ENCODE measurements around the gene GPC6.

DNA sequence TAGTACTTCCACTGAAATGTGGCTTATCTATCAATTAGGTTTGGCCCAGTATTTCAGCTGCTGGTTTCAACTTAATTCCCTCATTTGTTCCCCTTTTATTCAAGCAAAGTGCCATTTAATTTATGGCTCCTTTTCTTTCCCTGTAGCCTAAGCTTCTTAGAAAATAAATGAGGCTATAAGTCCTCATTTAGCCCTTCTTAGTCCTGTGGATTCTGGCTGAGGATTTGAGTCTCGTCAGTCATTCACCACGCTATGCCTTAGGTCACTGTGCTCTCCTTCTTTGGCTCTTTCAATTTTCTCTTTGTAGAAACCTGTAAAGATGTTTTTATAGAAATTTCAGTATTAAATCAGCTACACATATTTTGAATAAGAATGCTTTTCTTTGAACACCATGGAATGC is 579.1 kb downstream of the GPC6 start:
- no peak for TF ChIP-seq ZNF785 (tag by site-specific recombination; IDR thresholded peaks at IDR 0.05)
- no peak for TF ChIP-seq ZNF830 (tag by site-specific recombination; IDR thresholded peaks at IDR 0.05; ENCODE audit: low read depth)
- no peak for TF ChIP-seq CTCF (tag by site-specific recombination; IDR thresholded peaks at IDR 0.05)
- no peak for TF ChIP-seq YY1 (tag by site-specific recombination; IDR thresholded peaks at IDR 0.05)
- no peak for TF ChIP-seq ZNF670 (tag by site-specific recombination; IDR thresholded peaks at IDR 0.05; ENCODE audit: low read depth)
- TF ChIP-seq ZNF768 (tag by site-specific recombination; IDR thresholded peaks at IDR 0.05): no peak
- TF ChIP-seq ZNF549 (tag by site-specific recombination; IDR thresholded peaks at IDR 0.05): no peak
- TF ChIP-seq ZNF610 (tag by site-specific recombination; IDR thresholded peaks at IDR 0.05; ENCODE audit: borderline replicate concordance): no peak
- TF ChIP-seq ZNF416 (tag by site-specific recombination; IDR thresholded peaks at IDR 0.05): no peak
- TF ChIP-seq ZNF600 (tag by site-specific recombination; IDR thresholded peaks at IDR 0.05): no peak
- no peak for TF ChIP-seq ZNF341 (tag by site-specific recombination; IDR thresholded peaks at IDR 0.05; ENCODE audit: low read depth)
- TF ChIP-seq ZSCAN16 (tag by site-specific recombination; IDR thresholded peaks at IDR 0.05): no peak
- TF ChIP-seq ZSCAN30 (tag by site-specific recombination; IDR thresholded peaks at IDR 0.05): no peak
- TF ChIP-seq, protein P1, sequence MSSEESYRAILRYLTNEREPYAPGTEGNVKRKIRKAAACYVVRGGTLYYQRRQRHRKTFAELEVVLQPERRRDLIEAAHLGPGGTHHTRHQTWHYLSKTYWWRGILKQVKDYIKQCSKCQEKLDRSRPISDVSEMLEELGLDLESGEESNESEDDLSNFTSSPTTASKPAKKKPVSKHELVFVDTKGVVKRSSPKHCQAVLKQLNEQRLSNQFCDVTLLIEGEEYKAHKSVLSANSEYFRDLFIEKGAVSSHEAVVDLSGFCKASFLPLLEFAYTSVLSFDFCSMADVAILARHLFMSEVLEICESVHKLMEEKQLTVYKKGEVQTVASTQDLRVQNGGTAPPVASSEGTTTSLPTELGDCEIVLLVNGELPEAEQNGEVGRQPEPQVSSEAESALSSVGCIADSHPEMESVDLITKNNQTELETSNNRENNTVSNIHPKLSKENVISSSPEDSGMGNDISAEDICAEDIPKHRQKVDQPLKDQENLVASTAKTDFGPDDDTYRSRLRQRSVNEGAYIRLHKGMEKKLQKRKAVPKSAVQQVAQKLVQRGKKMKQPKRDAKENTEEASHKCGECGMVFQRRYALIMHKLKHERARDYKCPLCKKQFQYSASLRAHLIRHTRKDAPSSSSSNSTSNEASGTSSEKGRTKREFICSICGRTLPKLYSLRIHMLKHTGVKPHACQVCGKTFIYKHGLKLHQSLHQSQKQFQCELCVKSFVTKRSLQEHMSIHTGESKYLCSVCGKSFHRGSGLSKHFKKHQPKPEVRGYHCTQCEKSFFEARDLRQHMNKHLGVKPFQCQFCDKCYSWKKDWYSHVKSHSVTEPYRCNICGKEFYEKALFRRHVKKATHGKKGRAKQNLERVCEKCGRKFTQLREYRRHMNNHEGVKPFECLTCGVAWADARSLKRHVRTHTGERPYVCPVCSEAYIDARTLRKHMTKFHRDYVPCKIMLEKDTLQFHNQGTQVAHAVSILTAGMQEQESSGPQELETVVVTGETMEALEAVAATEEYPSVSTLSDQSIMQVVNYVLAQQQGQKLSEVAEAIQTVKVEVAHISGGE (tag by site-specific recombination; conservative IDR thresholded peaks at IDR 0.05; ENCODE audit: low read depth): no peak
